NCI-H128 (cell line): Measurements from ENCODE around the gene ARHGAP10.
"Not testable (repeated sequence)": the region's sequence is repeated elsewhere in the genome, so short reads cannot be mapped to it uniquely, and the experiment has no call there.

Experiments
- DNase-seq: peaks from one replicate; lab custom pipeline; 2025; ENCODE audit not compliant: unreplicated experiment; lab: John Stamatoyannopoulos, UW

ARHGAP10 gene

GRCh38 chr4:148078061-148078460 is 346.2 kb downstream of the ARHGAP10 start:
- no peak for DNase-seq

- DNase-seq: no peak
Observed at GRCh38 chr4:148079961-148080360, 348.1 kb downstream of the ARHGAP10 start.

GRCh38 chr4:148081267-148081666 is 349.4 kb downstream of the ARHGAP10 start:
- DNase-seq: no peak

GRCh38 chr4:148081745-148082144 is 349.9 kb downstream of the ARHGAP10 start:
- DNase-seq: no peak

- DNase-seq: not testable (repeated sequence)
Observed at GRCh38 chr4:148083073-148083472, 351.2 kb downstream of the ARHGAP10 start.

GRCh38 chr4:148089624-148090023 is 357.7 kb downstream of the ARHGAP10 start:
- DNase-seq: no peak

- DNase-seq: no peak
Observed at GRCh38 chr4:148090029-148090428, 358.1 kb downstream of the ARHGAP10 start.

- DNase-seq: no peak
Observed at GRCh38 chr4:148090503-148091476, 358.9 kb downstream of the ARHGAP10 start.

- DNase-seq: no peak
Observed at GRCh38 chr4:148091896-148092295, 360.0 kb downstream of the ARHGAP10 start.

- no peak for DNase-seq
Observed at GRCh38 chr4:148092316-148093014, 360.6 kb downstream of the ARHGAP10 start.

GRCh38 chr4:148093065-148093464 is 361.2 kb downstream of the ARHGAP10 start:
- DNase-seq: no peak

- no peak for DNase-seq
Observed at GRCh38 chr4:148094149-148094548, 362.3 kb downstream of the ARHGAP10 start.

- DNase-seq: no peak
Observed at GRCh38 chr4:148095346-148095923, 363.5 kb downstream of the ARHGAP10 start.

GRCh38 chr4:148097801-148098200 is 365.9 kb downstream of the ARHGAP10 start:
- DNase-seq: no peak

- no peak for DNase-seq
Observed at GRCh38 chr4:148101235-148101634, 369.3 kb downstream of the ARHGAP10 start.

GRCh38 chr4:148101790-148102189 is 369.9 kb downstream of the ARHGAP10 start:
- no peak for DNase-seq

- no peak for DNase-seq
Observed at GRCh38 chr4:148103597-148104355, 371.9 kb downstream of the ARHGAP10 start.

- DNase-seq: no peak
Observed at GRCh38 chr4:148108766-148109165, 376.9 kb downstream of the ARHGAP10 start.

GRCh38 chr4:148109216-148109615 is 377.3 kb downstream of the ARHGAP10 start:
- no peak for DNase-seq

- DNase-seq: no peak
Observed at GRCh38 chr4:148110169-148110568, 378.3 kb downstream of the ARHGAP10 start.
